ENCODE data around the gene DISC1.

Gene DISC1

DNA sequence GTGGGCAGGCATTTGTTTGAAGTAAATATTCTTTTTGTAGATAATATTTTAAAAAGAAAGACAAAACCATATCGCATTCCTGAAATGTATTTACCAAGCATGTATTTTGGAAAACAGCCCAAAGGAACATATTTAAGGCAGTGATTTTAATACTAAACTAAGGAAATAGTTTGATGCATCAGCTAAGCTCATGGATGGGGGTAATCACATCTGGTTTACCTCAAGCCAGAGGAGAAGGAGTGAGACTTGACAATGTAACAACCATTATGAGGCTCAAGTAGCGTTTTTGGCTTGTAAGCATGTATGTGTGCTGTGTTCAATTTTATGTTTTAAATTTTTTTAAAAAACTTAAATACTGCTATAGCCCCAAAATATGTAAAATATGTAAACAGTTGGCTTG lies 390.5 kb downstream of the DISC1 start:
- no peak for DNase-seq

DNA sequence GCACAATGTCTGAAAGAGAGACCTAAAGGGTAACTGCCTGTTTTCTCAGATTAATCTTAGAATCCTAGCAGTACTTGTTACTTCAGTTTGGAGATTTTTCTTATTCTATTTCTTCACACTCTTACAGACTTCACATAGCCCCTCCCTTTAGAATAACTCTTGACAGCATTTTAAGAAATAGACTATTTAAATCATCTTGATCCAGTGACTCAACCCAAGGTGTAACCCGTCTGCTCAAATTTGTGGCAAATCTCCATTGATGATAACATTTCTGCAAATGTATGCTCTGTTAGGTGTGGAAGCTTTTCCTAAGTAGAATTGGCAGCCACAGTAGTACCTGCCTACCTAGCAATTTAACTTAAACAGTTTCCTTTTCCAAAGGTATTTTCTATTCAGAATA lies 391.2 kb downstream of the DISC1 start:
- DNase-seq = no peak

DNA sequence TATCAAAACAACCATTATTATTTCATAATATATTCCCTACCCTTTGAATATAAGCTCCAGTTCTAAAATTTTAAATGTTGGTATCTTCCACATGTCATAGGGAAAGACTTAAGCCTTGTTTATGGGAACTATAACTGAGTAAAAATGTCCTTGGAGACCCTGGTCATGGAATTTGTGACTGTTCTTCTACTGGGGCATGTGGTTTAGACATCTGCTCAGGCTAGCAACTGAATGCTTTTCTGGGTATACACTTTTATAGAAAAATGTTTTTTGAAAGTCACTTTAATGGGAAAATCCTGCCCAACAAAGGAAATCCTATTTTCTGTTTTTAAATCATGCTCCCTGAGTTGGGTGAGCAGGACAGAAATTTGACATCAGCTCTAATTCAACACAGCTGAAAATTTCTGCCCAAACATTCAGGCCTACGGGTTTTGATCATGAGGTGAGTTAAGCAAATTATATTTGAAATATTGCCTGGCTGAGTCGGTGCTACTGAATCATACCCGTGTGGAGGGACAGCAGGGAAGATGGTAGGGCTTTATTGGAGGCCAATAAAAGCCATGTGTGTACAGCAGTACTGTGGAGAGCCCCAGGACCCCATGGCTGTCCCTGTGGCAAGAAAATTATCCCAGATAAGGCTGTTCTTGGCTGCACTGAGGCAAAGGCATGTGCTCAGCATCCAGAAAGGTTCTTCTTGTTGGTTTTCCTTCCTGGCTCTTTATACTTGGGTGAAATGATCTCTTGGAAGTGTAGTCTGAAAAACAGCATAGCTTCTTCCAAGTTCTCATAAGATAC lies 391.8 kb downstream of the DISC1 start:
- DNase-seq = no peak

- no peak for DNase-seq
Measured at GRCh38 chr1:232019026-232019340, 392.4 kb downstream of the DISC1 start.

- DNase-seq = no peak
Measured at GRCh38 chr1:232020352-232020751, 393.8 kb downstream of the DISC1 start.

DNA sequence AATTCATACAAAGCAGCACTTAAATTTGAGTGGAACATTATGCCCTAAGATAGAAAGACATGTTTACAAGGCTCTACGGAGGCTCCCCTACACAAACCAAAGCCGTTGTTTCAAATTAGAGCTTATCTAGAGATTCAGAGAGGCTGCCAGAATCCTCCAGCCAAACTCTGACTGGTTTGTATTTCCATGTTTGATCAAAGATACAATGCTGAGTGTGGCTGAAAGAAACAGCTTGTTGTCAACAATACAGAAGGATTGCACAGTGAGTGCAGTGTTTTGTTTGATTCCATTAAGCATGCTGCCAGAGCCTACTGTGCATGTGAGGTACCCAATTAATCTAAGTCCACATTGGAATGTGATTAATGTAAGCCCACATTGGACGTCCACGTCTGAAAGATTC lies 402.7 kb downstream of the DISC1 start:
- DNase-seq = no peak

- DNase-seq = no peak
Measured at GRCh38 chr1:232031156-232031555, 404.6 kb downstream of the DISC1 start.

DNA sequence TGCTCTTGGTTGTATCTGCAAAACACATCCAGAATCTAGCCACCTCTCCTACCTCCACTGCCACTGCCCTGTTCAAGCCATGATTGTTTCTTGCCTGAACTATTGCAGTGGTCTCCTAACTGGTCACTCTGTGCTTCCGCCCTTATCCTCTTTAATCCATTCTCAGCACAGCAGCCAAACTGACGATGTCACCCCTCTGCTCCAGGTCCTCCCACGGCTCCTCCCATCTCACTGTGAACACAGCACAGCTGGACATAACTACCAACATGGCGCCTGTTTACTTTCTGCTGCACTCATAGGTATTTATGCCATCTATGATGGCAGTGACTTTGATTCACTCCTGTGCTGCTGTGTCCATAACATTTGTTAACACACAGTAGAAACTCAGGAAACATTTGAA lies 406.7 kb downstream of the DISC1 start:
- no peak for DNase-seq

DNA sequence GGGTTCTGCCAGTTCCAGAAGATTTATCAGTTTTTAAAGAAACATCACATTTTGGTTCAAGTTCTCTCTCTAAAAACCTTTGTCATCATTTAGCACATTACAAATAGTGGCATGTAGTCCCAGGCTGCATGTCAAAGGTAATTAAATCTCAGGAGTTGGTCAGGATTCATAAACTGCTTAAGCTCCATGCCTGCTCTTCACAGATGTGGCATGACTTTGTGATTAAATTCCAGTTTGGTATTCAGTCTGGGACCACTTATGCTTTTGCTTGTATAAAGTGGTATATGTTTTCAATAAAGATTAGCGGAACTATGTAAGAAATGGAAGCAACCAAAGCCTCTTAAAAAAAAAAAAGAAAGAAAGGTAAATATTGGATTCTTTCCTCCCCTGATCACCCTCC lies 408.0 kb downstream of the DISC1 start:
- DNase-seq = no peak

GRCh38 chr1:232036181-232036933 lies 409.8 kb downstream of the DISC1 start:
- DNase-seq = peak; percentile 77

DNA sequence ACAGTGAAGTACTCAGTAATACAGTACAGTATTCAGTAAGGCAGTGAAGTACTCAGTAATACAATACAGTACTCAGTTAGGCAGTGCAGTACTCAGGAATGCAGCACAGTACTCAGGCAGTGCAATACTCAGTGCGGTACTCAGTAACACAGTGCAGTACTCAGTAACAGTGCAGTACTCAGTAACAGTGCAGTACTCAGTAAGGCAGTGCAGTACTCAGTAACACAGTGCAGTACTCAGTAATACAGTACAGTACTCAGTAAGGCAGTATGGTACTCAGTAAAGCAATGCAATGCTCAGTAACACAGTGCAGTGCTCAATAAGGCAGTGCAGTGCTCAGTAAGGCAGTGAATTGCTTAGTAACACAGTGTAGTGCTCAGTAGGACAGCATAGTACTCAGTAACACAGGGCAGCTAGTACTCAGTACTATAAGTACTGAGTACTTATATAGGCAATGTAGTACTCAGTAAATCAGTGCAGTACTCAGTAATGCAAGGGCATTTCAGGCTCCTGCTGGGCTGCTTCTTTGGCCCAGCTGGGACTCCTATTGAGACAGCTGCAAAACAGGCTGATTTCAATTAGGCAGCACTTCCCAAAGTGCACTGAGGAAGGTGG lies 411.3 kb downstream of the DISC1 start:
- DNase-seq = peak; percentile 19

DNA sequence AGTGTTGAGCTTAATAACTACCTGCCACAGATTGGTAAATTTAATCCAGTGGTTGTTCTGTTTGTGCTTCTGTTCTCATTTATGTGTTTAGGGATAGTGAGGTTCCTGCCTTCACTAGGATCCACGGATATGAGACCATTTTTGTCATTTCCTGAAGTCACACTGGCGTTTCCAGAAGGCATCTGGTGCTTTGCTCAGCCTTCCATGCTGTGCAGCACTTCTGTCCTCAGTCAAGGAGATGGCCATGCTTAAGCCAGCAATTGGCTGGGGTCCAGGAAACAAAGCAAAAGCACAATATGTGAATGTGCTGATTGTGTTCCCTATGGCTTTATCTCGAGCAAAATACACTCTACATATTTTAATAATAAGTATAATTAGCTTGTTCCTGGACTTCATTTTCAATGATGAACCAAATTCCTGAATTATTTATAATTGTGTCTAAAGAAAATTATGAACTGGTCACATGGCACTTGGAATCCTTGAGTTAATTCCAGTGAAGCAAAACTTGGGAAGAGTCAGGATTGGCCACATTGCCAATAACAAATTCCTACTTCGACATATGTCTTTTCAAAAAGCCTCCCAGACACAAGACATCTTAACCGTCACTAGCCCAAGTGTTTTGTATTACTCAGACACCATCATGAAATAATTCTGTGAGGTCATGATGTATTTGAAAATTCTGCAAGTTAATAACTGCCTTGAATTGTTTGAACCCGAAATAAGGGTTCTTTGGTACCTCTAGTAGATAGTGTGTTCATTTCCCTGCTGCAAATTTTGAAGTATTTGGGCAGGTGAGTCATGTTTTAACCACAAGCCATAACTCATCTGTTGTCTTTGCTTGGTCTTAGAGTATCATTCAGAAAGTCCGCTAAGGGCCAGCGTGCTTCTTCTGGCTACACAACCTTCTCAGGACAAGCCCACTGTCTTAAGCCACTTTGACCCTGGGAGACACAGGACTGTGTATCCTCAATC lies 412.4 kb downstream of the DISC1 start:
- peak; percentile 54 for DNase-seq

DNA sequence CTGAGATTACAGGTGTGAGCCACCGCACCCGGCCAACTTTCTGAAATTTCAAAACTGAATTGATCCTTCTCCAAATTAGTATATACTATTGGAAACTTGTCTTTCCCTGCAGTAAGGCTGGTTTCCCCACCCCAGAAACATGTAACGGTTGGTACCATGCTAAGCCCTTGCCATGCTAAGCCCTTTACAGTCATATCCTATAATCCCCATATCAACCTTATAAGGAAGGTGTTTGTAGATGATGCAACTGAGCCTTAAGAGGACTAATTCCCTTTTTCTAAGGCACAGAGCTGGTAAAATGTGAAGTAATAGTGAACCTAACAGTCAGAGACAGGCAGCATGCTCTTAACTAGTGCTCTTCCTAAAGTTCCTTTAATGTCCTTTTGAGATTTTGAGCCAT lies 413.7 kb downstream of the DISC1 start:
- no peak for DNase-seq

GRCh38 chr1:232044728-232045127 lies 418.1 kb downstream of the DISC1 start:
- no peak for DNase-seq

- peak; percentile 5 for DNase-seq
Measured at GRCh38 chr1:232045139-232045994, 418.8 kb downstream of the DISC1 start.

- no peak for DNase-seq
Measured at GRCh38 chr1:232046451-232047306, 420.1 kb downstream of the DISC1 start.

DNA sequence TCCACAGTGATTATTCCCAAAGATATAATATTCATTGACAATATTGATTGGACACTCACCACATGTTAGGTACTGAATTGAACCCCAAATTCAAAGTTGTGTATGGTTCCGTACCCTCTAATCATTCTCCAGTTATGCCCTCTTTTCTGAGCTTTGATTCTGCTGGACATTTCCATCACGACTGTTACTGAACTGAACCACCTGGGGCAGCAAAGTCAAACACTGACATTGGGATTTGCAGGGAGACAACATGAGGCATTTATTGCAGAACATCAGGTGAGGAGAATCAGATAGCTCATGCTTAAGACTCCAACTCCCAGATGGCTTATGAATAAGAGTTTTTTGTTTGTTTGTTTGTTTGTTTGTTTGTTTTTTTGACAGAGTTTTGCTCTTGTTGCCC lies 420.9 kb downstream of the DISC1 start:
- DNase-seq = peak; percentile 6

DNA sequence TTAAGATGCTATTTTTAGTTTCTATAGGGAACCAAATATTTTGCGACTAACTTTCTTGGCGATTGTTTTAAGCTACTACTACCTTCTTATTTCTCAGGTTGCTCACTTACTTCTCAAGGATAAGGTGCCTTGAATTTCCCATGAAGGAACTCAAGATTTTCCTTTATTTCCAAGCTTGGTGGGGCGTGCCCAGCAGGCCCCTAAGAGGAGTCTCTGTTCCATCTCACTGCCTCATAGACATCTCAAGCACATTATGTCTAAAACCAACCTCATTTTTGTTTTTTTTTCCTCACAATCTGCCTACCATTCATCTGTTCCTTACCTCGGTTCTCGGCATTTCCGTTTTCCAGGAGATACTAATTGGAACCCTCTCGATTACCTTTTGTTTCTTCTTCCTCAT lies 421.9 kb downstream of the DISC1 start:
- DNase-seq = no peak

DNA sequence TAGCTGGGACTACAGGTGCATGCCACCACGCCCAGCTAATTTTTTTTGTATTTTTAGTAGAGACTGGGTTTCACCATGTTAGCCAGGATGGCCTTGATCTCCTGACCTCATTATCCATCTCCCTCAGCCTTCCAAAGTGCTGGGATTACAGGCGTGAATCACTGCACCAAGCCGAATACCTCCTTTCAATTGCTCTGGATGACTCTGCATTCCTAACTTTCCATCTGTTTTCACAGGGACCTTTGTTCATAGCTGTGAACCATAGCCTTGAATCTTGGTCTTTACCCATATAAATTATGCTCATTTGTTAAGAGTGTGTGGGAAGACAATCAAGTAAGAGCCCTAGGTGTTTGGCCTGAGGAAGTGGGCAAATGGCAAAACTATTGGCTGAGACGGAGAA lies 422.7 kb downstream of the DISC1 start:
- no peak for DNase-seq

GRCh38 chr1:232057217-232057895 lies 430.8 kb downstream of the DISC1 start:
- DNase-seq = peak; percentile 97

Data from NCI-H2171 treated with DMSO at 0.1 percent for 48 hours (cell line).